ENCODE measurements around the gene C14orf39.

DNA sequence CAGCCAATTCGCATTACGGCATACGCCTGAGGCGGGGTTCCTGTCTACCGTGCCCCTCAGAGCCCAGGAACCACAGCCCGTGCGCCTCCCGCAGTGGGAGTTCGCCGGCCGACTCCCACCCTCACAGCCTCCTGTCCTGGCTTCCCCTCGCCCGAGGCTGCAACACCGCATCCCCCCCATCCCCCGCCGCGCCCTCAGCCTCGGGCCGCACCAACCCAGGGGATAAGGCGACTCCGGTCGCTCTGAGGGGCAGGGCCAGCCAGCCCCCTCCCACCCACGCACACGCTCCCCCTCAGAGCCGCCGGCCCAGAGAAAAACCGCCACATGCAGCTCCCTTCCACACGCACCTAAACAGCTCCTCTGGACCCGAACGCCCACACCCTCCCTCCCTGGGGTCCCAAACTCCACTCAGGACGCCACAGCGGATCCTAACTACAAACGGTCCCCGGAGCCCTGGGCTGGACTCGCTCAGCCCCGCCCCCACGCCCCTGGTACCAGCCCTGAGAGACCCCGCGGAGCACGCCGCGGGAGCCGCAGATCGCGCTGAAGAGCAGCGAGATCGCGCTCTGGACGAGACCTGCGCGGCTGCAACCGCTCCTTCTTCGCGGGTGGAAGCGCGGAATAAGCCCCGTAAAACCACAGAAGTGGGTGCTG lies at the start of gene C14orf39:
- TF ChIP-seq CTCF (conservative IDR thresholded peaks at IDR 0.05; ENCODE audit: low read length): no peak
- TF ChIP-seq EZH2phosphoT487 (IDR thresholded peaks at IDR 0.05; ENCODE audit: borderline replicate concordance): no peak

All from Loucy (cell line).